HUDEP-2 (cell line): ENCODE data around the gene CLEC16A.

Source experiments
- DNase-seq, 76 experiments: peaks; one replicate each; lab custom pipeline; 2025; ENCODE audit not compliant: unreplicated experiment in 76 of 76; lab: John Stamatoyannopoulos, UW

Gene CLEC16A

DNA sequence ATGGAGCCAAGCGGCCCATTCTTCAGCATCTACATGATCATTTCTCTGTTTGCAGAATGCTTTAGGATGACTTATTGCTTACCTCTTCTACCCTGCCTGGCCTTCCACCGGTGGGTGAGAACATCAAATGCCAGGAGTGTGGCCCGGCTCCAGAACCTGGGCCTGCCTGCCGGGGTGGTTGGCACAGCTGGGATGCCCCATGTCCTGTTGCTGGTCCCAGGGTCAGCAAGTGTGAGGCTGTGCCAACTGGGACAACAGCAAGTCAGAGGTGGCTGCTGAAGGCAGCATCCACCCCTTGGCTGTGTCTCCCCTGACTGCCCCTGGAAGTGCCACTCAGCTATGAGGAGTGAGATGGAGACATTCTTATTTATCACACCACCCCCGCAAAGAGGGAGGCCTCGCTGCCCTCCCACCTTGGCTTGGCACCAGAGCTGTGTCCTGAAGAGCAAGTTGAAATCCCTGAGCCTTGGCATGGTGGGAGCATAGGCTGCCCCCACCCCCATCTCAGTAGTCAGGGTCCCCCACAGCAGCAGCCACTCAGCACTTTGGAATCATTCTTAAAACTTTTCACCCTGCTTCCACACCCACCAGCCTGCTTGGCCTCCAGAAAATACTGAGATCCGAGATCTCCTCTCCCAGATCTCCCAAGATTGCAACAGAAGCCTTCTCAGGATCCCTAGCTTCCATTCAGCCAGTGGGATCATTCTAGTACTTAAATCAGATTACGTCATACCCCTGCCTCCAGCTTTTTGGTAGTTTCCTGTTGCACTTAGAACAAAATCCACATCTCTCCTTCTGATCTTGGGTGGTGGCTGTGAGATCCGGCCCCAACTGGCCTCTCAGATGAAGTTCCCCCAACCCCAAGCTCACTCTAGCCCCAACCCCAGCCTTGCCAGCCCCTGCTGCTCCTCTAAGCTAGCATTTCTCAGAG is 184.1 kb downstream of the CLEC16A start:
- DNase-seq = peak in 28 of 76 experiments; percentile 5 to 61 (median 20)

GRCh38 chr16:11129378-11129781 is 185.0 kb downstream of the CLEC16A start:
- peak in 19 of 76 experiments; percentile 6 to 51 (median 16) for DNase-seq

GRCh38 chr16:11130978-11131665 is 186.8 kb downstream of the CLEC16A start:
- DNase-seq = peak in 1 of 76 experiments; percentile 11

DNA sequence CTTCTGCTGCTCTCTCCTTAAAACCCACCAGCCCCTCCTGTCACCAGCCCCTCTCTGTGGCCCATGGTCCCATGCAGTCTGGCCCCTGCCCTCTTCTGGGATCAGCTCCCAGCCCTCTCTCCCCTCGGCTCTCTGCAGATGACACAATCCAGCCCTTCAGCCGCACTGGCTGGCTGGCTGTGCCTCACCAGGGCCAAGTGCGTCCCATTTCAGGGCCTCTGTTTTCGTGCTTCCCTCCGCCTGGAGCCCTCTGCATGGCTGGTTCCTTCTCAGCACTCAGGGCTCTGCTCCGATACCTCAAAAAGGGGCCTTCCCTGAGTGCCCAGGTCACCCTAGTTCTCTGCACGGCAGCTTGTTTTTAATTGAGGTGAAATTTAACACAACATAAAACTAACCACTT is 187.3 kb downstream of the CLEC16A start:
- no peak for DNase-seq

DNA sequence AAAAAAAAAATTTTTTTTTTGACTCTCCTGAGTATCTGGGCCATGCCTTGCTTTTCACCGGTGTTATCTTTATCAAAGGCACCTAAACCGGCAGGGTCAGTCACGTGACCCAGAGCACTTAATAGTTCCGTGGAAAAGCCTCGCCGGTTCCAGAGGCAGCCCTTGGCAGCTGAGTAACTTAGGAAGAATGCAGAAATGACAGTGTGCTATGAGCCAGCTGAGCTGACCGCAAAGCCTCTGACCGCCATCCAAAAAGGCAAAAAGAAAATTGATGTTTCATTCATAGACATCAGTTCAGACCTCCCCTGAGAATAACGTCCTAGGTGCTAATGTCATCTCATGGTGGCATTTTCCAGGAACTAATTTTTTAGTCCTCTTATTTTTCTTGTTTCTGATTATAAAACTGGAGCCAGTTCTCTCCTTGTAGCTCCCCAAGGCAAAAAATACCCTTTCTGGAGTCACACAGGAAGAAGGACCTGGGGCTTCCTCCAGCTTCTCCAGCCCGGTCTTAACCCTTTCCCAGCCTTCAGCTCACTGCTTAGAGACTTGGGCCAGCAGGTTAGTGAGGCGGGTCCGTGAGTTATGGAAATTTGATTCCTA is 189.1 kb downstream of the CLEC16A start:
- peak in 2 of 76 experiments; percentile 5 to 18 for DNase-seq

DNA sequence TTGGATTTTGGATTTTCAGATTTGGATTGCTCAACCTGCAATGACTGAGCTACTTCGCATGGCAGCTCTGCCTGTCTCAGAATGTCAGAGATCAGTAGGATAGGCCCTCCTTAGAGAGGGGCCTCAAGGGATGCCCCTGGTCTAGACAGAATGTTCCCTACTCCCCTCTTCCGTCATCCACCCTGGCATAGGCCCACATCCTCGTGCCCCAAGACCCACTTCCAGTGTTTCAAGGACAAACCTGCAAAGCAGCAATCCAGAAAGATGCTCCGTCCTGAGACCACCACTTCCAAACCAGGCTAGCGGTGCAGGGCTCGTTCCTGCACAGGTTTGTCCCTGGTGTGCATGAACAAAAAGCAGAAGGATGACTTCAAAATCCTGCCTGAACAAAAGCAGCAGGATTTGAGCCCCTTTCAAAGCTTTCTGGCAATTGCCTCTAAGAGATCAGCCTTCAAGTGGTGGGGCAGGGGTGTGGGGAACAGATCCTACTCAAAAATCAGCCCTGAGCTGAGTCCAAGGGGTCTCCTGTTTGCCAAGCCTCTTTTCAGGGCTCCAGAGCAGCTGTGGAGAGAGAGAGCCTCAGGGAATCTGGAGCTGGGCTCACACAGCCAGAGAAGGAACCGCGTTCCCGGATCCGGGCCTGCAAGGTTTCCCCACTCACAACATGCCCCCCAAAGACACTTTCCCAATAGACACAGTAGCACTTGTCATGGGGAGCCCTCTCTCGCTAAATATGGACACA is 190.5 kb downstream of the CLEC16A start:
- no peak for DNase-seq

GRCh38 chr16:11135464-11135973 is 191.2 kb downstream of the CLEC16A start:
- DNase-seq = no peak

DNA sequence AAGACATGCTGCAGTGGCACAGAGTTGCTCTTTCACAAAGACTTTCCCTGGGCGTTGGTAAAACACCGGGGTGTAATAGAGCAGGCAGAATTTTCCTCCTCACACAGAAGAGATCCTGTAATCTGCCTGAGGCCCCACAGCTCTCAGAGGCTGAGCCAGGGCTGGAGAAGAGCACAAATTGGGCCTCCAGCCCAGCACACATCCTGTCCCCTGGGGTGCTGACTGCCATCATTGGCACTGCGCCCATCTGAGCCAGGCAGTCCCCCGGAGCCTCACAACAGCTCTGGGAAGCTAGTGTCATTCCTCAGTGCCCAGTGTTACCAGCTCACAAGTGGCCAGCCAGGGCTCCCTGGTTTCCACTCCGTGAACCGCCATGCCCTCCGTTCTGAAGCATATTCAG is 192.2 kb downstream of the CLEC16A start:
- DNase-seq = peak in 23 of 76 experiments; percentile 10 to 70 (median 23)

DNA sequence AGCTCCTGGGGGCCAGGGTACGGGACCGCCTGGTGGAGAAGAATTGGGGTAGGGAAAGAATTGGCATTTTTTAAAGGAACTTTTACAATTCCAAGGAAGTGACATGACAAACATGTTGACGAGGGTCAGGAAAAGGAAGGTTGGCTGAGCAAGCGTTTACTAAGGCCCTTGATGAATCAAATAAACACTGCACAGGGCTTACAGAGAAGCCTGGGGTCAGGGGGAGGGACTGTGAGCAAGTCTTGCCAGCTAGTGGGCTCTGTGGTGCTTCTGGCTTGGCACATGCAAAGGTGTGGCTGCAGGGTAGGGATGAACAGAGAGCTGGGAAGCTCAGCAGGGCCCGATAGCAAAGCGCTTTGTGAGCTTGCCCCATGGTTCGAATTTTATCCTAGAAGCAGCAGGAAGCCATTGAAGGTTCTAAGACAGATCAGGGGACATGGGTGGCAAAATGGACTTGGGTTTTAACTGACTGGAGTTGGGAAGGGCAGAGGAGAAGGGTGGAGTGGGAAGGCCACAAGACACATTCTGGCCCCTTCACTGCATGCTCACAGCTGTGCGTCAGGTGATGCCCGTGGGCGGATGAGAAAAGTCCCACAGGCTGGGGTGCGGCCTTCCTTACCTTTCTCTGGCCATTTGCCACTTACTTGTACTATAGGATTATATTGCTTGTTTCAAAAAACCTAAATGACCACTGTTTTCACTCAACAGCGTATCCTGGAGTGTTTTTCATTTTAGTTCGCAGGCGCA is 193.8 kb downstream of the CLEC16A start:
- DNase-seq = no peak

GRCh38 chr16:11138769-11139325 is 194.5 kb downstream of the CLEC16A start:
- no peak for DNase-seq

GRCh38 chr16:11139326-11140097 is 195.1 kb downstream of the CLEC16A start:
- DNase-seq = no peak

GRCh38 chr16:11140098-11140375 is 195.7 kb downstream of the CLEC16A start:
- no peak for DNase-seq

GRCh38 chr16:11140466-11140865 is 196.1 kb downstream of the CLEC16A start:
- DNase-seq = no peak

- no peak for DNase-seq
These were observed 196.5 kb downstream of the CLEC16A start for GRCh38 chr16:11140867-11141266.

GRCh38 chr16:11141409-11142260 is 197.3 kb downstream of the CLEC16A start:
- no peak for DNase-seq

DNA sequence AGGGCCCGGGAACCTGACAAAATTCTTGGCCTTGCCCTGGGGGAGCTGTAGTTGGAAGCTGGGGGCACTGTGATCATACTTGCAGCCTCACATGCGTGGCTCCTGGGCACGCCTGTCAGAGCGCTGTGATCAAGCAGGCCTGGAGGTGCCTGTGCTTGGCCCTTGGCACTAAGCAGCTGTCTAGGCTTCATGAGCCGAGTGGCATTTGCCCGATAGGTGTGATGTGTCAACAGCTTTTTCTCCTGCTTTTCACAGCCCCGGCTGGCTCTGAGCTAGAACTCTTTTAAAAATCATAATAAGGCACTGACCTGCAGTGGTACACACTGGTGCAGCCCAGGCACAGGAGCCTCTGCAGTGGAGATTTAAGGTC is 197.9 kb downstream of the CLEC16A start:
- no peak for DNase-seq

- no peak for DNase-seq
These were observed 198.6 kb downstream of the CLEC16A start for GRCh38 chr16:11142951-11143350.

DNA sequence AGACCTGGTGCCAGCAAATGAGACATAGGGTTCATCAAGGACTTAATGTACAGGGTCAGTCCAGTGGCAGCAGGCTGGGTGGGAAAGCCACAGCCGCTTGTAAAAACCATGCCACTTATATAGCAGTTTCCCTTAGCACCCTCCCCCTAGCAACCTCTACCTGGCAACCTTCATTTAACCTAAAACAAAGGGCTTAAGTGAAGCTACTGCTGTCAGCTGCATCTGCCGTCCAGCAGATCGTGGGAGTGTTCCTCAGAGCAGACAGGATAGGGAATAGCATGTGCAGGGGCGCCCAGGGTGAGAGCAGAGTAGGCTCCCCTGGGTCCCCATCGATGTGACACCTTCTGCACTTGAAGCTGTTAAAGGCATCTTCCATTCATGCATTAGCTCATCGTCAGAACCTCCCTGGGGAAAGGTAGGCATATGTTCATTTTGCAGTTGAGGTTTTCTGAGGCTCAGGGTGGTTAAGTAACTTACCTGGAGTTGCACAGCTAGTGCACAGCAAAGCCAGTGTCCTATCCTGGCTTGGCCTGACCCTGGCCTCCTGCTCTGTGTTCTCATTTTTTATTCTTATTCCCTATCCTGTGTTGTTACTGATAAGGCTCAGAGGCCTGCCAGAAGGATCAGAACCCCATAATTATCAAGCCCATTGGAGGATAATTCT is 199.1 kb downstream of the CLEC16A start:
- DNase-seq = no peak
